Muscle layer of colon (tissue), 2 donors: ENCODE results near the gene BICRAL.
"Not testable (repeated sequence)": the region's sequence is repeated elsewhere in the genome, so short reads cannot be mapped to it uniquely, and the experiment has no call there.

Source experiments
- H3K27ac ChIP-seq: one replicate; pipeline ENCODE4 v1.7.0; 2013; ENCODE audit warnings: low read depth, mild to moderate bottlenecking, low read length, moderate library complexity
- H3K27me3 ChIP-seq, 2 donors: one replicate each; pipeline ENCODE4 v1.7.0; 2013; ENCODE audit warnings: low read length in 2 of 2, mild to moderate bottlenecking in 2 of 2; ENCODE audit not compliant: insufficient read depth in 2 of 2, control insufficient read depth in 1 of 2
- H3K36me3 ChIP-seq: one replicate; pipeline ENCODE4 v1.7.0; 2013; ENCODE audit warnings: mild to moderate bottlenecking, low read length; ENCODE audit not compliant: insufficient read depth
- H3K4me1 ChIP-seq: one replicate; pipeline ENCODE4 v1.7.0; 2013; ENCODE audit warnings: mild to moderate bottlenecking, low read length; ENCODE audit not compliant: insufficient read depth
- H3K4me3 ChIP-seq, 2 donors: one replicate each; pipeline ENCODE4 v1.7.0; 2013; ENCODE audit warnings: low read length in 2 of 2, low read depth in 1 of 2, mild to moderate bottlenecking in 1 of 2, moderate library complexity in 1 of 2
- H3K9ac ChIP-seq: one replicate; pipeline ENCODE4 v1.7.0; 2013; ENCODE audit warnings: low read length
- H3K9me3 ChIP-seq: one replicate; pipeline ENCODE4 v1.7.0; 2013; ENCODE audit warnings: mild to moderate bottlenecking, low read length
- donor health status: abdominal sarcoma.
- donor health status: Adenocarcinoma of cecum.

BICRAL gene

DNA sequence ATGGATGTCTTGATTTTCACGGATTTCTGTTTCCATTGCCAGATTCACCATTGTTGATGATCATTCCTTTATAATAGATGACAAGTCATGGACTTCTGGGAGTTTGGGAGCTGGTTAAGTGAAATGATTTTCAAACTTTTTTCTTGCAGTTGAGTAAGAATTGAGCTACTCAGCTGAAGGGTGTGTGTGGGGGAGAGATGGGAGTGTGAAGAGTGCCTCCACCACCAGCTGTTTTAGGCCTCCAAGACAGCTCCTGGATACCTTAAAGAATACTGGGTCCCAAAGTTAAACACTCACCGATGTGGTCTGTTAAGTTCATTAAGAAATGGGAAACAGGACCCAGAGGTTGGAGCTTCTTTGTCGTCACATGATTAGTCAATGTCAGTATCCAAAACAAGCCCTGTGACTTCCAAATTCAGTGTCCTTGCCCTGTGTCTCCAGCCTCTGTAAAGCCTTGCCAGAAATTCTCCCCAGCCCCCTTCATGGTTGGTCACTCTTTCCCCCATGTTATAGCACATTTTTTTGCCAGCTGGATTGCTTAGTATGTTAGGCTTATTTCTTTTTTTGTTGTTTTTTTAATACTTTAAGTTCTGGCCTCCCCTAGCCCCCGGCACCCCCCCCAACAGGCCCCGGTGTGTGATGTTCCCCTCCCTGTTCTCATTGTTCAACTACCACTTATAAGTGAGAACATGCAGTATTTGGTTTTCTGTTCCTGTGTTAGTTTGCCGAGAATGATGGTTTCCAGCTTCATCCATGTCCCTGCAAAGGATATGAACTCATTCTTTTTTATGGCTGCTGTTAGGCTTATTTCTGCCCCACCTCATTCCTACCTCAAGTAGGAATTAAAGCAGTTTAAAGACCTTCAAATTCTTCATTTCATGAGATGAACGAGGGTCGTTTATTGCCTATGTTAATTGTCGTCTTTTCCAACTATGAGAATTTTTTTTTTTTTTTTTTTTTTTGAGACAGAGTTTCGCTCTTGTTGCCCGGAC lies 26.9 kb downstream of the BICRAL start:
- peaks cover 4% of the 10 kb centered on the region for H3K36me3 ChIP-seq
- H3K4me1 ChIP-seq: peaks cover 7% of the 10 kb centered on the region
- no peak overlapping the region for H3K27ac ChIP-seq
- H3K27me3 ChIP-seq: no peaks in the 10 kb centered on the region
- no peak overlapping the region for H3K4me3 ChIP-seq
- H3K9ac ChIP-seq: no peak overlapping the region
- H3K9me3 ChIP-seq: no peaks in the 10 kb centered on the region

DNA sequence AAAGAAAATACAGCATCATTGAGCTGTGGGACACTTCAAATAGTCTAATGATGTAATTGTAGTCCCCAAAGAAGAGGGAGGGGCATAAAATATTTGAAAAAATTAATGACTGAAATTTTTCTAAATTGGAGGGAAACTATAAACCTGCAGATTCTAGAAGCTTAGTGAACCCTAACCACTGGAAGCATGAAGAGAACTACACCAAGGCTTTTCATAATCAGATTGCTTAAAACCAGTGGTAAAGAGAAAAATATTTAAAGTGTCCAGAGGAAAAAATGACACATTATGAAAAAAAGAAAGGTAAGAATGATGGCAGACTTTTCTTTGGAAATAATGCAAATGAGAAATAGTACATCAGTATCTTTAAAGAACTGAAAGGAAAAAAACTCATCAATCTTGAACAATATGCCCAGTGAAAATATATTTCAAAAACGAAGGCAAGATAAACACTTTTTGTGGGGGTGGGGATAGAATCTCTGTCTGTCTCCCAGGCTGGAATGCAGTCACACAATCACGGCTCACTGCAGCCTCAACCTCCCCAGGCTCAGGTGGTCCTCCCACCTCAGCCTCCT lies 31.3 kb downstream of the BICRAL start:
- Histone ChIP-seq H3K9me3 (no peaks in the 10 kb centered on the region), H3K4me3 (no peak overlapping the region), H3K27ac (no peak overlapping the region), H3K36me3 (peaks cover 4% of the 10 kb centered on the region), H3K27me3 (no peaks in the 10 kb centered on the region), H3K4me1 (peaks cover 7% of the 10 kb centered on the region), H3K9ac (no peak overlapping the region)

DNA sequence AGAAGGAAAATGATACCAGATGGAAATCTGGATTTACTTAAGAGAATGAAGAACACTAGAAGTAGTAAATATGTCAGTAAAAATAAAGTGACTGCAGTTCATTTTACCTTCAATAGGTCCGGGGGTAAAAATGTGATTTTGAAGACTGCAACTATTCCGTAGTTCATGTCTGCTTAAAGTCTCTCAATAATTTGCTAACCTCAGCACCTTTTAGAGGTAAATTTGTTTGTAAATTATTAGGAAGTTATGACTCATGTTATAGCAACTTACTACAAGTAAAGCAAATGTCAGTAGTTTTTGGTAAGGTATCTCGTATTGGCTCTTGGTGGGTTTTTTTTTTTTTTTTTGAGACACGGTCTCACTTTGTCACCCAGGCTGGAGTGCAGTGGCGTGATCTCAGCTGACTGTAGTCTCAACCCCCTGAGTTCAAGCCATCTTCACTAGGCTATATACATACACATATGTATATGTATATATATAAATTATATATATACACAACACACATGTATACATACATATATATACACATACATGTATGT lies 32.1 kb downstream of the BICRAL start:
- H3K9ac ChIP-seq: no peak overlapping the region
- no peak overlapping the region for H3K27ac ChIP-seq
- H3K36me3 ChIP-seq: peaks cover 4% of the 10 kb centered on the region
- no peak overlapping the region for H3K4me3 ChIP-seq
- no peaks in the 10 kb centered on the region for H3K4me1 ChIP-seq
- no peaks in the 10 kb centered on the region for H3K27me3 ChIP-seq
- H3K9me3 ChIP-seq: no peaks in the 10 kb centered on the region

DNA sequence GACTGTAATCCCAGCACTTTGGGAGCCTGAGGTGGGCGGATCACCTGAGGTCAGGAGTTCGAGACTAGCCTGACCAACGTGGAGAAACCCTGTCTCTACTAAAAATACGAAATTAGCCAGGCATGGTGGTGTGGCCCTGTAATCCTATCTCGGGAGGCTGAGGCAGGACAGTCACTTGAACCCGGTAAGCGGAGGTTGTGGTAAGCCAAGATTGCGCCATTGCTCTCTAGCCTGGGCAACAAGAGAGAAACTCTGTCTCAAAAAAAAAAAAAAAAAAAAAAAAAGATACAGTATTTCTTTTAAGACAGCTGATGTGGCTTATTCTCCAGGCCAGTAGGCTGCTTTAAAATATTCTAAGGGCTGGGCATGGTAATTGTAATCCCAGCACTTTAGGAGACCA lies 33.9 kb downstream of the BICRAL start:
- H3K36me3 ChIP-seq, H3K9ac ChIP-seq: not testable (repeated sequence)
- peaks cover 12% of the 10 kb centered on the region for H3K4me1 ChIP-seq

DNA sequence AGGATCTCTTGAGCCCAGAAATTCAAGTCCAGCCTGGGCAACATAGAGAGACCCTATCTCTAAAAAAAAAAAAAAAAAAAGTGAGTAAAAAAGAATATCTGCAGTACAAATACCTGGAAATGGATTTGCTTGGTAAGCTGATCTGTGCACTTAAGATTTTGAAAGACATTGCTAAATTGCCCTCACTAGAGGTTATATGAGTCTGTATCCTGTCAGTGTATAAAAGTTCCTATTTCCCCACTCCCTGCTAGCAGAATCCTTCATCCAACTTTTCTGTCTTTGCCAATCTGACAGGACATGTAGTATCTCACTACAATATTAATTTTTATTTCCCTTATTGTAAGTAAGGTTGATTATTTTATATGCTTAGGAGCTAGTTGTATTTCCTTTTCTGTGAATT lies 36.1 kb downstream of the BICRAL start:
- no peak overlapping the region for H3K27ac ChIP-seq
- no peaks in the 10 kb centered on the region for H3K9me3 ChIP-seq
- H3K27me3 ChIP-seq: no peaks in the 10 kb centered on the region
- H3K9ac ChIP-seq: no peak overlapping the region
- H3K4me1 ChIP-seq: peaks cover 23% of the 10 kb centered on the region
- no peak overlapping the region for H3K4me3 ChIP-seq
- no peaks in the 10 kb centered on the region for H3K36me3 ChIP-seq

More for the DNA sequence above, 33.9 kb downstream of the BICRAL start:
- not testable (repeated sequence) for H3K9me3 ChIP-seq, H3K27me3 ChIP-seq, H3K4me3 ChIP-seq, H3K27ac ChIP-seq

DNA sequence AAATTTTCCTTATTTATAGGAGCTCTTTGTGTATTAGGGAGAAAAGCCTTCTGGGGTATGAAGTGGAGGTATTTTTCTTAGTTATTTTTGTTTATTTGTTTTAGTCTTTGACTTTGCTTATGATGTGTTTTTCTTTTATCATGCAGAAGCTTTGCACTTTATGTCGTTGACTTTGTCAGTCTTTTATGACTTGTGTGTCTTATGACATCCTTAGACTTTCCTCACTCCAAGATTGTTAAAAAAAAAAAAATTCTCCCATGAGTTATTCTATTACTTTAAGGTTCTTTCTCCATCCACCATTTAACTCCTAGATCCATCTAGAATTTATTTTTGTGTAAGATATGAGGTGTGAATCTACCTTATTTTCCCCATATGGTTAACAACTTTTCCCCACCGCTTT lies 36.6 kb downstream of the BICRAL start:
- H3K9me3 ChIP-seq: no peaks in the 10 kb centered on the region
- H3K27ac ChIP-seq: no peak overlapping the region
- H3K27me3 ChIP-seq: no peaks in the 10 kb centered on the region
- H3K4me1 ChIP-seq: peaks cover 23% of the 10 kb centered on the region
- H3K36me3 ChIP-seq: no peaks in the 10 kb centered on the region
- H3K4me3 ChIP-seq: no peak overlapping the region
- no peak overlapping the region for H3K9ac ChIP-seq

DNA sequence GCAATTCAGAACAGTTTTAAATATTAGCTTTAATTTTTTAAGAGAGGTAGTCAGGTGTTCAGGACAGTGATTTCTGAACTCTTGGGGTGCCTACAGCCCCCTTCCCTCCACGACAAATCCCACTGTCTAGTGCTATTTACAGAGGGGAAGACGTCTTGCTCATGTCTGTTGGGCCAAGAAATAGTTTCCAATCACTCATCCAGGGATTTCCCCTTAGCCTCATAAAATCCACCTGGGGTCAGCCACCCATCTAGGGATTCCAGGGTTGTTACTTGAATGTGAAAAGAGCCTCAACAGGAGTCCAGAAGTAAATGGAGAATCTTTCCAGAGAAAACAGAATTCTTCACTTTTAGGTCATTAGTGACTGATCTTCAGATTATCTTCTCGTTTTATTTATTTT lies 37.0 kb downstream of the BICRAL start:
- no peak overlapping the region for H3K27ac ChIP-seq
- H3K9me3 ChIP-seq: no peaks in the 10 kb centered on the region
- no peak overlapping the region for H3K4me3 ChIP-seq
- no peak overlapping the region for H3K9ac ChIP-seq
- H3K4me1 ChIP-seq: peaks cover 23% of the 10 kb centered on the region
- no peaks in the 10 kb centered on the region for H3K36me3 ChIP-seq
- no peaks in the 10 kb centered on the region for H3K27me3 ChIP-seq

DNA sequence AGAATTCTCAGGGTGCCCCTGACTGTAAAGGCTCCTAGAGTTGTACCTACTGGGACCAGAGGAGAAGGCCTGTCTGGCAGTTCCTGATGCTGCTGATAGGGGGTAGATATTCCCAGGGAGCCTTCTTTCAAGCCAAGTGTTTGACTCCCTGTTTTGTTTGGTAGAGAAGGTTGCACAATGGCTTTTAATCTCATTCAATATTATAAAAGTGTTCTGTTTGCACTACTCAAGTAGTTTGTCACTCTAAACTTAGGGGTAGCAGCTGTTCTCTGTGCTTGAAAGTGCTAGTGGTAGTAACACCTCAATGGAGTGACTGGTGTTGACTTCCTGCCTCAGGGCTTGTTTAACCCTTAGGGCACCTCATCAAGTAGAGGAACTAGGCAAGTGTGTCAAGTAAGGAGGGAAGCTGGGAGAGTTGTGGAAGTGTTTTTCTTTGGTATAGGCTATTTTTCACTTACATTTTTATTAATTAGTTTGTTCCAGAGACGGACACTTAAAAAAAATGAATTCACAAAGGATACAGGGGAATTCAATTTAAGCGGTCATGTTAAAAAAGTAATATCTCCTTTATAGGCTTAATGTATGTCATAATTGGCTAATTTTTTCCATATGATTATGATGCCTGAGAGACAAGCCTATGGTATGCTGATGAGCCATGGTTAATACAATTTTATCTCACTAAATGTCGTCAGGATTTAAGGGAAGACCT lies 38.1 kb downstream of the BICRAL start:
- no peak overlapping the region for H3K4me3 ChIP-seq
- H3K27ac ChIP-seq: peak overlapping the region; percentile 81

DNA sequence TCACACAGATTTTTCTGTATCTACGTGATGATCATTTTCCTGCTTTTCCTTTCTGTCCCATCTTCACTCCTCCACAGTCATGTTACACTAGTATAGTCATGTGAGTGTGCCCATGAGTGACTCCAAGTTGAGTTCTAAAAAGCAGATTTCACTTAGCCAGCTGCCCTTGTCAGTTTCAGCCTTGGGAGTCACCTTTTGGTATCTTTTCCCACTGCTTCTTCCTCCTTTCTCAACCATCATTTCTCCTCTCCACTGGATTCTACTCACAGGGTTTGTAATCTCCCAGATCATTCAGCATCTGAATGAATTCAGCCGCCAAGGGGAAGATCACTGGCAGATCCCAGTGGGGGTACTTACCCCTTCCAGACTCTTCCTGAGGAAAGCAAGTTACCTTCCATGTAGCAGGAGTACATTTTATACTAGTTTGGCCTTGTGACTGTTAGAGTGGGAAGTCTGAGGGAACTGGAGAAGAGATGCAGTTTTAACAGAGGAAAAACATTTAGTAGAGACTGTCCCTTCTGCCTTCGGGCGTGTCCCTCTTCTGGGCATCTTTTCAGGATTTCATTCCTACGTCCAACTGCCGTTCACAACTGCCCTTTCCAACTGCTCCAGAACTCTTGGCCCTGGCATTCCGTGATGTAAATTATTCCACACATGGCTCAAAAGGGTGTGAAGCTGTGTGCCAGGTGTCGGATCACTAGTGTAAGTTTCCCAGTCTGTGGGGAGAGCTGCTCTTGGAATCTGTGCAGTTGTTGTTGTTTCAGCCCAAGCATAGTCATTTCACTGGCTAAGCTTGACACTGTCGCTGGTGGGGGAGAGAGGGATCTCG lies 38.9 kb downstream of the BICRAL start:
- H3K9me3 ChIP-seq: no peaks in the 10 kb centered on the region
- H3K36me3 ChIP-seq: no peaks in the 10 kb centered on the region
- H3K4me3 ChIP-seq: peak overlapping the region in 1 of 2 donors; percentile 21
- H3K27me3 ChIP-seq: no peaks in the 10 kb centered on the region
- H3K4me1 ChIP-seq: peaks cover 23% of the 10 kb centered on the region
- H3K27ac ChIP-seq: peak overlapping the region; percentile 81
- peak overlapping the region; percentile 29 for H3K9ac ChIP-seq

More for the DNA sequence above, 38.1 kb downstream of the BICRAL start:
- Histone ChIP-seq H3K9ac (no peak overlapping the region), H3K9me3 (no peaks in the 10 kb centered on the region), H3K4me1 (peaks cover 23% of the 10 kb centered on the region), H3K27me3 (no peaks in the 10 kb centered on the region), H3K36me3 (no peaks in the 10 kb centered on the region)

DNA sequence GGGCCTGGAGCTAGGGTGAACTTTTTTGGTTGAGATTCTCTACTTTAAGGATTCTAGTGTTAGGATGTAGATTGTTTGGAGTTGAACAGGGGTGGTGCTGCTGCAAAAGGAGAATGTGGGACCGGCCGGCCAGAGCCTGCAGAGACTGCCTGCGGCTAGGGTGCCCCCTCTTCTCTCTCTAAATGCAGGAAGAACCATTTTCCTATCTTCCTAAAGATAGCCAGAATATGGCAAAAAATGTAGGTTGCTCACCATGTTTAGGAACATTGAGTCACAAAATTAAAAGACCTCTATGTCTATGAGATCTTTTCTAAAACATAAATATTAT lies 39.5 kb downstream of the BICRAL start:
- Histone ChIP-seq H3K27ac (peak overlapping the region; percentile 81), H3K4me3 (peak overlapping the region in 1 of 2 donors; percentile 21), H3K4me1 (peaks cover 23% of the 10 kb centered on the region), H3K9ac (peak overlapping the region; percentile 4), H3K27me3 (no peaks in the 10 kb centered on the region), H3K9me3 (no peaks in the 10 kb centered on the region), H3K36me3 (peaks cover 3% of the 10 kb centered on the region)
